HG03442 (cell line): ENCODE data around the gene NMUR1.
A peak's percentile ranks its signal among the peaks of the same experiment; 100 is the strongest.

Experiments used
- ATAC-seq: cut with Tn5 transposase; IDR thresholded peaks from one replicate; pipeline ENCODE4 v1.9.1; 2021; ENCODE audit warnings: mild to moderate bottlenecking, moderate library complexity; ENCODE audit not compliant: unreplicated experiment

The NMUR1 gene

DNA sequence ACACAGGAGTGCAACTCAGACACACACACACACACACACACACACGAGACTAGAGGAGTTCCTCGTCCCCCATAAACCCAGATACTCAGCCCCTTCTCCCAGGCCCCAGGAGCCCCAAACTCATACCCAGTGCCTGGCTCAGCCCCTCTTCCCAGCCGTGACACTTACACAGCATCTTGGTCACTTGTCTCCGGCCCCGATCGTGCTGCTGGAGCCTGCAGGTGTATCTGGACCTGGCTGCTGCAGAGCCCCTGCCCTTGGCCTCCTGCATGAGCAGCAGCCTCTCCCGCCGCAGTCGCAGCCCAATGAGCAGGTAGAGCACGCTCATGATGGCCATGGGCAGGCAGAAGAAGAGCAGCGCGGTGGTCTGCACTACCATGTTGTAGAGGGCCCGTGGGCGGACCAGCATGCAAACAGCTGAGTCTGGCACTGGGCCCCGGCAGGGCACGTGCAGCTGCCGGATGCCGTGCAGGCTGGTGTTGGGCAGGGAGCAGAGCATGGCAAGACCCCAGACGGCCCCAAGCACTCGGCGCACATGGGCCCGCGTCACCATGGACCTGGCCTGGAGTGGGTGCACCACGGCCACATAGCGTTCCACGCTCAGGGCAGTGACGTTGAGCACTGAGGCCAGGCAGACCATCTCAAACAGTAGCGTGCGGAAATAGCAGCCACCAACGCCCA, 2.1 kb downstream of the NMUR1 start:
- no peak for ATAC-seq

DNA sequence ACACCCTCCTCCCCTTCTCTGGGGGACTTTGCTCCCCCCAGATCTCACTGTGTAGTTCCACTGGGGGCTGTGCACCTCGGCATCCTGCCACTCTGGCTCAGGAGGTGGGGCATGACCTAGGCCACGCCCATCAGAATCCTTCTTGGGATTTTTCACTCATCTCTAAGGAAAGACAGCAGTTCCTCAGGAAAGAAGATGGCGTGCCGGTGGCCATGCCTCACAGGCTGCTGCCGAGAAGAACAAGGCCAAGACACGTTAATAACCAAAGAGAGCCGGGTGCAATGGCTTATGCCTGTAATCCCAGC, 3.2 kb downstream of the NMUR1 start:
- ATAC-seq: no peak

DNA sequence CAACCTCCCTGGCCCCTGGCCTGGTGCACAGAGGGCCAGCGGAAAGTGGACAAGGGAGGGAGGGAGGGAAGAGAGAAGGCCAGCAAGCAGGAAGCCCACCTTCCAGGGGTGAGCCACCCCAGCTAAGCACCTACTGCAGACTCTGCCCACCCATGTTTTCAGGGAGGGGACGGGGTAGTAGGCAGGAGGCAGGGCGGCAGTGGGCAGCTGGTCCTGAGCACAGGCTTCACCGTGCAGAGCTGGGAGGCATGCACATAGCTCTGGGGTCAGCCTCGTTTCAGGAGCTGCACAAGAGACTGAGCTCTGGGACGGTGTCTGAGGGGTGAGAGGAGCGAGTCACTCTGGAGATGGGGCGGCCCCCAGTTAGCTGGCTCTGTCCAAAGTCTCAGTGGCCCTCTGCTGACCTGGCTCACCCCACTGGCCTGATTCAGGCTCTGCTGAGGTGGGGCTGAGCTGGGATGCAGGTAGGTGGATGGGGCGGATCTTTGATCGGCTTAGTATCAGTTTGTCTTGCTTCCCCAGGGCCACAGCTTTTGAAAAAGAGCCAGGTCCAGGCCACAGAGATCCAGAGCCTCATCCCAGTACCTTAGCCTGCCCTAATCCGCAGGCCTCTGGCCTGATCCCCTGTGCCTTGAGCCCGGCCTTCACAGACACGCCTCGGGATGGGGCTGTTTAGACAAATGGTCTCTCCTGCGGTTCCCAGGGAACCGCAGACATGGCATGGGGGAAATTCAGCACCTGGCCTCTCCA, 3.7 kb downstream of the NMUR1 start:
- ATAC-seq: no peak

DNA sequence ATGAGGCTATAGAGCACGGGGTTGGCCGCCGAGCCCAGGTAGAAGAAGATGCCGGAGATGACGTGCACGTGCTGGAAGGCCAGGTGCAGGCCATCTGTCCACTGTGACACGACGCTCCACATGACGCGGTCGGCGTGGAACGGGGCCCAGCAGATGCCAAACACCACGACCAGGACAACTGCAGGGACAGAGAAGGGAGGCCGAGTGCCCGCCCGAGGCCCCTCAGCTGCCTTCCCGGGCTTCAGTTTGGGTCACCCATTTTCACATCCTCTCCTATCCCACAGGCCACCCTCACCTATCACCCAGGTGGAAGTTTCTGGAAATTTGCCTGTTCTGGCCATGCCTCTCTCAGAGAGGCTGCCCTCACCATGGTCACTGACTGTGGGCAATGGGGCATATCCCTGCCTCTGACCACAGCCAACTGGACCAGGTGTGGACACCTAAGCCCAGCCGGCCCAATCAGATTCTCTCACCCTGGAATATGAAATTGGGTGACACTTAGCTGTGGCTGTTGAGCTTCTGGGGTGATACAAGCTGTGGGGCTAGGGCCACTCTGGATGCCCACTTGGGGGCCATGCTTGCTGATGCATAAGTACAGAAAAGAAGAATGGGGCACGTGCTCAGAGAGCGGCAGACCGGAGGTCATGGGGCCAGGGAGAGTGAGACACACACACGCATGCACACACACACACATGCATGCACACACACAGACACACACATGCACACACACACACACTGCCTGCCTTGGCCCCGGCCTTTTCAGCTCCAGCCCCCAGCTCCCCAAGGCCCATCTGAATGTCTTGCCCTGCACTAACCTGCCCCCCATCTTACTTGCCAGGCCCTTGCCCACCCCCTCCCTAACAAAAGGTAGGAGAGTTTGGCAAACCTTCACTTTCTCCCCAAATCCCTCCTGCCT, 4.7 kb downstream of the NMUR1 start:
- ATAC-seq: no peak

DNA sequence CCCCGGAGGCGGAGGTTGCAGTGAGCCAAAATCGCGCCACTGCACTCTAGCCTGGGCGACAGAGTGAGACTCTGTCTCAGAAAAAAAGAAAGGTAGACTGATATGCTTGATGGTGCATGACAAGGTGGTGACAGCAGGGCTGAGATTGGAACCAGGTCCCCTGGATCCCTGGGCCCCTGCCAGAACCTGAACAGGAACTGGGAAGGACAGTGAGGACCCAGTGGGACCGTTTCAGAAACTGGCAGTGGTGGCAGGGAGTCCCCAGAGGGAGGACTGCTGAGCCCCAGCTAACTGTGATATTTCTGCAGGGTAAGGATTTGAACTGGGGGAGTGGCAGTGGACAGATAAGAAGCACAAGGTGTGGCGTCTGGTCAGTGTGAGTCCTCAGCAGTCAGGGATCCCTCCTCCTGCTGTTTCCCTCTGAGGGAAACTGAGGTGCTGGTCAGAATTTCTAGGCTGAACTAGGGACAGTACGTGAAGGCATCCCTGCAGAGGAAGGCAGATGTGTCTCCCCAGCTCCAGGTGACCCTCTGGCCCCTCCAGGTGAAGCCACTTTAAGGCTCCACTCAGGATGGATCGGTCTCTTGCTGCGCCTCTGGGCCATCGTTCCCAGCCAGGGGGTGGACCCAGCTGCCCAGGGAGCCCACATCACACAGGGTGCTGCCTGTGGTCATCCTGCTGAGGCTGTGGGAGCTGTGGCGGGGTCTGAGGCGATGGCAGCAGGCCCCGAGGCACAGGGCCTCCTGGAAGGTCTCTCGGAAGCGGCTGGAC, 5.6 kb downstream of the NMUR1 start:
- ATAC-seq: no peak

DNA sequence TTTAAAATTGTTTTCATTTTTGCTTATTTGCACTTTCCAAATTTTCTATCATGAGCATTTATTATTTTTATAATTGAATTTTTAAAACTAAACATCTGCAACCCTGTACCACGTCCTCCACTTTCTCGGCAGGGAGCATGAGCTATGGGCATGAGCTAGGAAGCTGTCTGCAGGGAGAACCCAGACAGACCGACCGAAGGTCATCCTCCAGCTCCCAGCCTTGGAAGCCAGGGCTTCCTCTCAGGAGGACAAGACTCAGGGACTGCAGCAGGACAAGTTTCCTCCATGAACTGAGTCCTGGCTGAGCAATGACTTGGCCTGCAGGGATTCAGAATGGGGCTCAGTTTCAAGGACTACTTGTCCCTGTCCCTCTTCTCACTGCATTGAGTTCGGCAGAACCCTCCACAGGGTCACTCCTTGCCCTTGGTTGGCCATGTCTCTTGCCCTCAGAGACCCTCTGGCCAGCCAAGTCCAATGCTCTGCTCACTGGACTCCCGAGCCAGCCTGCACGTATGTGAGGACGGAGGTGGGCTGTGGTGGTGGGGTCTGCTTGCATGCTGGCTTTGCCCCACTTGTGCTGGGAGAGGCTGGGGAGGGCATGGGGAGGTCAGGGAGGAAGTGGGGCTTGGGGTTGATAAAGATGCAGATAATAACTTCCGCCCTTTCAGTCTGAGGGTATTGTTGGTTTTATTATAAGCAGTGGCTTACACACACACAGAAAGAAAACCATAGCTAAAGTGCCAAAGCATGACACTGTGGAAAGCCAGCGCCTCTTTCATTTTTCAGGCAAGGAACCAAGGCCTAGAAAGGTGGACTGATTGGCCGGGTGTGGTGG, 6.6 kb downstream of the NMUR1 start:
- no peak for ATAC-seq

DNA sequence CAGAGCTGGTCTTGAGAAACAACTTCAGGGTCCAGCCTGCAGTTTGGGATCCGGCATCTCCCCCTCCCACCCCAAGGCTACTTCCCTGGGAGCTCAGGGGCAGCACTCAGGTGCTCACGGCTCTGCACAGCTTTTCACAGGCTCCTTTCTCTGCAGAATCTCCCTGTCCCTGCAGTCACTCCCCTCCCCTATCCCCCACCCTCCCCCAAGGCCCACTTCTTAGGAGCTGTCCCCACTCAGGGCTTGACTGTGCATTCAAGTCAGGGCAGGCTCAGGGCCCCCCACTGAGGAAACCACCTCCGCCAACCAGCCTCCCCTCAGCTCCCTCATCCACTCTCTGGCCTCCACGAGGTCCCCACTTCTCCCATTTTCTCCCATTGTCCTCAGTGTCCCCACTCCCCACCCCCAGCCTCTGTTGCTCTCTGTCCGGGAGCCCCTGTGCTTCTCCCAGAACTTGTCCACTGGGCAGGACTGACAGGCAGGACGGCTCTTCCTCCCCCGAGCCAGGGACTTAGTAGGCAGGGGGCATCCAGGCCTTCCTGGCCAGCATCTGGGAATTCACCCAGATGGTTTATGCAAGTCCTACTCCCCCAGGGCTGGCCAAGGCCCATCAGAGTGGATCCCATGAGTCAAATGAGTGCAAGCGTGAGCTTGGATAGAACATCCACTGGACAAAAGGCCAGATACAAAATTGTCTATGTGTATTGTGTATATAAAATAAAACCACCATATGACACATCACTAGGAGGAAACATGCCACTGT, 7.6 kb downstream of the NMUR1 start:
- ATAC-seq: no peak

DNA sequence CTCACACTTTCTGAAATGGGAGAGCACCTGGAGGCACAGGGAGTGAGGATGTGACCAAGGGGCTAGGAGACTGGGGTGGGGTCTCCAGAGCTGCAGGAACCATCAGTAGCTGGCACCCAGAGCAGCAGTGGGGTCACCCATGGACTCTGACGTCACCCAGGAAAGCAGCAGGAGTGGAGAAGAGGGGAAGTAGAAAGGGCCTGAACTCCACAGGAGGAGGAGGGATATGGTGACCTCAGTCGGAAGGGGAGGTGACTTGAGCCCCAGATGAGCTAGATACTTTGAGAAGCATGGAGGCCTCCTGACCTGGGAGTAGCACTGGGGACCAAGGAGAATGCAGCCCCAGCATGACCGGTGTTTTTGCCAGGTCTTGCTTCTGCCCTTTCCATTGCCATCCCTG, 8.8 kb downstream of the NMUR1 start:
- ATAC-seq: no peak

DNA sequence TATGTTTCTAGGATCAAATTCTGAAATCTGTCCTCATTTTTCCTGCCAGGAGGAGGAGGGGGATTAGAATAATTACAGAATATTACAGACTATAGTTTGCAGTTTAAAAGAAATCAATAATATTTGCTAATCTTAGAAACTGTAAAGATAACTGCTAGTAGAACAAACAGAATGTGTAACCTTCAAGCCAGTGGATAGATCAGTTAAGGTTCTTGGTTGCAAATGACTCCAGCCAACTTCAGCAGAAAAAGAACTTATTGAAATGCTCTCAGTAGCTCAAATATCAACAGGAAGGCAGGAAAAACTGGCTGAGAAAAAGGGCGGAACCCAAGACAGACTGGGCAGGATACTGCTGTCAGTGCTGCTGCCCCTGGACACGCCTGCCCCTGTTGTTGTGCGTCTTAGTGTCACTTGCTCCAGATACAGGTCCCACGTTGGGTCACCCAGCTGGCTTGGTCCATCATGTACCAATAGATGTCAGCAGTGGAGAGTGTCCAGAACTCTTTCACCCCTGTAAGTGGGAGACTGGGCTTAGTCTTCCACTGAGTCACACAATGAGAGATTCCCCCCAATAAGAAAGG, 10.2 kb downstream of the NMUR1 start:
- no peak for ATAC-seq

DNA sequence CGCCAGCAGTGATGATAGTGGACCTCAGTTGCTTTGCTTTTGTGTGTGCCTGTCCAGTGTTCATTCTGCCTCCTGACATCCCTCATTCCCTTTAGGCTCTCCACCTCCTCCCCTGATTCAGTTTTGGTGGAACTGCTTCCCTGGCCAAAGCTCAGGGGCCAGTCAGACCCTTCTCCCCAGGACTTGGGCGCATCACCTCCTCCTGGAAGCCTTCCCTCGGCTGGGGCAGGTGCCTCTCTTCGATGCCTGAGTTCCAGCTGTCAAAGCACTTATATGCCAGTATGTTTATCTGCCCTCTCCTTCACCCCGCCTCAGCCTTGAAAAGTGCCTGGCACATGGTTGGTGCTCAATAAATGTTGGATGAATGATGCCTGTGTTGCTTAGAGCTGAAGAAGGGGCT, 11.5 kb downstream of the NMUR1 start:
- no peak for ATAC-seq

DNA sequence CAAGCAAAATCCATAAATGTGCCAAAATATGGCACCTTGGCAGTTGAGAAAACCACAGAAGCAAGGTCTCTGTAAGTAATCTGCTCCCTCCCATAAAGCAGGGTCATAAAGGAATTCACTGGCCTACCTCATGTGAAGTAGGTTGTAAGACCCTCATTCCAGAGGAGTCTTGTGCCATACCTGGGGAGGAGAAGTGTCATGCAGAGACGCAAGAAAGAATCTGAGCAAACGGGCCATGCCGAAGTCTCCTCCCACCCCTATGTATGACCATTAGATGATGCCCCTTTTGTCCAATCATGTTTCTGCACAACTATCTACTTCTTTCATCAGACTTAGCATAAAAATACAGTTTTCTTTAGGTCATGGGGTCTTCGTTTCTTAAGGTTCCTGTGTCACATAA, 14.6 kb downstream of the NMUR1 start:
- no peak for ATAC-seq

DNA sequence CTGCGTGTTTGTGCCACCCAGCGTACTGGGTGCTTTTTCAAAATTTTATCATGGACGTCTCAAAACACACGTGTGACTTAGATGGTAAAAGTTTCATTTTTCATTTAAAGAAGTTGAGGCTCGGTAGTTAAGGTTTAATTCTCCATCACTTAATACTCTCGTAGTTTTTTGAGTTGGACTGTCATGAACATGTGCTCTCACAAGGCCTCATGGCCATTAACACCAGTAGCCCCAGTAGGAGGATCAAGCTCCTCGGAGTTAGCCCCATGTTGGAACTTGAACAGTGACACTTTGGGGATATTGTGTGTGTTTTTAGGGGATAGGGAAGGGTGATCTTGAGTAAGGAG, 15.3 kb downstream of the NMUR1 start:
- no peak for ATAC-seq

DNA sequence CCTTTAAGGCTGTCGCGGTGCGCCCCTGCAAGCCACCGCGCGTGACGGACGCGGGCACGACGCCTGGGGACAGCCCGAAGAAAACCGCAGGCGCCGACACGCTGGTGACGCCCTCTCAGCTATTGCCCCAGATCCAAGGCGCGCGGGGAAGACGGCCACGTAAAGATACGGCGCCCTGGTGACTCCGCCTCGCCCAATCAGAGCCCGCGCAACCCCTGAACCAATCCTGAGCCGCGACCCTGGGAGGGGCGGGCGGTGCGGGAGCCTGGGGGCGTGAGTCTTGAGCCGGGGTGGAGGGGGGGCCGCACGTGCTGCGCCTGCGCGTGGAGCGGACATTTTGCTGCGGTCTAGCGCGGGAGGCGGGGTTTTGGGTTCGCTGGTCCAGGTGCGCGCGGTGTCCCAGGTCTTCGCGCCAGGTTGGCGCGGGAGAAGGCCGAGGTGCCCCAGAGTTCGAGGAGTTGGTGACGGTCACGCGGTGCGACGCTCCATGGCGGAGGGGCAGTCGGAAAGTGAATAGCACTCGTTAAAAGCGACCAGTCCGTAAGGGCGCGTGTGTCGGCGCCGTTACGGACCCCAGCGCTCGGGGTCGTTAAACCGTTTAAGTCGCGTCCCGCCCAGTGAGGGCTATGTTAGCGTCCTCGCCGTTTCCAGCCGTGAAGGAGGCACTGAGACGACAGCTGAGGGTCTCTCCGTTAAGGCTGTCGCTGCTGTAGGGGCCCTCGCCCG, 15.9 kb downstream of the NMUR1 start:
- ATAC-seq: peak; percentile 98

DNA sequence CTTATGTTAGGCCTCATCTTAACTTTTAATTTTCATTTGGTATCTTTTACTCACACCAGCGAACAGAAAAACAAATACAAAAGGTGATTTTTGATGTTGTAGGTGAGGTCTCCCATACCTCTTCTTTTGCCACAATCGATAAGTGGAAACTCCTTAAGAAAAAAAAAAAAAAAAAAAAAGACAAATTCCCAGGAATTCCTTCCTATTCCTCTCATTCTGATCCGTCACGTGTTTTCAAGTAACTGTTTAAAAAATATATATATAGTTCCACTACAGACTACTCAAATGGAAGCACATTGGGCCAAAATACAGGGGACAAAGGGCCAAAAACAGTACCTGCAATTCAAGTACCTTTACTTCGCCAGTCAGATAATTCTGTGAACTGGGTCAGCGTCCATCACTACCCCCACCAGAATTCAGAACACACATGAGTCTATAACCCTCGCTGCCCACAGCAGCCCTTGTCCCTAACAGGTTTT, 16.5 kb downstream of the NMUR1 start:
- no peak for ATAC-seq

DNA sequence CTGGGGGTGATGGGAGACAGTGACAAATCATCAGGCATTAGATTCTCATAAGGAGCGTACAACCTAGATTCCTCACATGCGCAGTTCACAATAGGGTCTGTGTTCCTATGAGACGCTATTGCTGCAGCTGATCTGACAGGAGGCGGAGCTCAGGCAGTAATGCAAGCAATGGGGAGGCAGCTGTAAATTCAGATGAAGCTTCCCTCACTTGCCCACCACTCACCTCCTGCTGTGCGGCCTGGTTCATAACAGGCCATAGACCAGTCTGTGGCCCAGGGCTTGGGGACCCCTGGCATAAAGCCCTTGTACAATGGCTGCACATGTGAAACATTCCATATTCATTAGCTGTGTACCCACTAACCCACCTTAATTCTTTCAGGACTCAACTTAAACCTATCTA, 18.0 kb downstream of the NMUR1 start:
- ATAC-seq: no peak

DNA sequence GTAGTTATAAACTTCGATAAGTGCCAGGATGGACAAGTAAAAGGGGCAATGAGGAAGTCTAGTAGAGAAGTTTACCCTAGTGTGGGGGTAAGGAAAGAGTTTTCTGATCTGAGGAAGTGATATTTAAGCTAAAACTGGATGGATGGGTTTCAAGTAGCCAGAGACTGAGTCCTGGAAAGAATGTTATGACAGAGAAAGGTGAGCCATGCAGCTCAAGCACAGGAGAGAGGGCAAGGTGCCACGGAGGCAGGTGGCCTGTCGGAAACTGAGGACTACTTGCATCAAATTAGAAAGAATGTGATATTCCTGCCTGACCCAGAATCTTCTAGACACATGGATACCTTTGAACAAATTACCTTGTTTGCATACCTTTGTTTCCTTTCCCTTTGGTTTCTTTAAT, 26.5 kb downstream of the NMUR1 start:
- ATAC-seq: no peak

DNA sequence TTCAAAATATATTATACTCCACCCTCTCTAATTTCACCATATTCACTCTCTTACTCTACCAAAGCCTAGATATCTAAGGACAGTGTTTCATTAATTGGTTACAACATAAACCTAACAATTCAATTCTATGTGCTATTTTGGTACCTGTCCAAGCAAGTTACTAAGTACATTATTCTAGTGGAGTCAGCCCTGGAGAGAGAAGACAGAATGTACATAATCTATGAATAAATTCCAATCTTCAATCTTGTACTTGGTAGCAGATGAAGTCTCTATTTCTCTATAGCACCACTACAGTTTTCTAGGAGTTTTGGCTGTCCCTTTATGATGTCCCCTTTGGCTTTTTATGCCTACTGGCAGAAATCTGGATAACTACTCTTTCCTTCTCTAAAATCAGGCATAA, 27.6 kb downstream of the NMUR1 start:
- no peak for ATAC-seq

DNA sequence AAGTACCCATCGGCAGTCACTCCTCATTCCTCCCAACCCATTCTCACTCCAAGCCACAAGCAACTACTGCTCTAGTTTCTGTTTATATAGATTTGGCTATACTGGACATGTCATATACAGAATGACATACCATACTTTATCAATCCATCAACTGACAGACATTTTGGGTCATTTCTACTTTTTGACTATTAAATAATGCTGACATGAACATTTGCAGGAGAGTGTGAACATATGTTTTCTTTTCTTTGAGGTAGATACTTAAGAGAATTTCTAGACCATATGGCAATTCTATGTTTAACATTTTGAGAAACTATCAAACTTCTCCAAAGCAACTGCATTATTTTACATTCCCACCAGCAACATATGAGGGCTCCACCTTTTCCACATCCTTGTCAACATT, 32.6 kb downstream of the NMUR1 start:
- ATAC-seq: no peak
